ENCODE data around the gene ISYNA1.
A peak's percentile ranks its signal among the peaks of the same experiment; 100 is the strongest.
"Not testable (repeated sequence)": the region's sequence is repeated elsewhere in the genome, so short reads cannot be mapped to it uniquely, and the experiment has no call there.

ISYNA1 gene

GRCh38 chr19:18418029-18418482, 19.9 kb downstream of the ISYNA1 start:
- no peak for DNase-seq

- DNase-seq = peak; percentile 46 to 61
Measured at GRCh38 chr19:18417250-18418028, 20.5 kb downstream of the ISYNA1 start.

- DNase-seq = peak; percentile 86 to 91
Measured at GRCh38 chr19:18416778-18417249, 21.1 kb downstream of the ISYNA1 start.

- no peak for DNase-seq
Measured at GRCh38 chr19:18415178-18415867, 22.6 kb downstream of the ISYNA1 start.

GRCh38 chr19:18414504-18415177, 23.3 kb downstream of the ISYNA1 start:
- DNase-seq = no peak

GRCh38 chr19:18412610-18413239, 25.2 kb downstream of the ISYNA1 start:
- DNase-seq = no peak

GRCh38 chr19:18408053-18408476, 29.9 kb downstream of the ISYNA1 start:
- peak in 1 of 2 donors; percentile 64 for DNase-seq

- no peak for DNase-seq
Measured at GRCh38 chr19:18406749-18407148, 31.2 kb downstream of the ISYNA1 start.

GRCh38 chr19:18405754-18406153, 32.2 kb downstream of the ISYNA1 start:
- DNase-seq = not testable (repeated sequence)

GRCh38 chr19:18402455-18403248, 35.3 kb downstream of the ISYNA1 start:
- not testable (repeated sequence) for DNase-seq

GRCh38 chr19:18401580-18402112, 36.3 kb downstream of the ISYNA1 start:
- DNase-seq = peak; percentile 44 to 77

- DNase-seq = no peak
Measured at GRCh38 chr19:18399008-18399407, 38.9 kb downstream of the ISYNA1 start.

GRCh38 chr19:18397242-18398202, 40.4 kb downstream of the ISYNA1 start, which contains the start of gene LRRC25:
LRRC25 (minus strand) TSS chr19:18397622; CDS start chr19:18396963, 659 bp downstream.
- DNase-seq = peak; percentile 36 to 82

GRCh38 chr19:18396471-18397241, 41.3 kb downstream of the ISYNA1 start:
- no peak for DNase-seq

- peak in 1 of 2 donors; percentile 37 for DNase-seq
Measured at GRCh38 chr19:18393836-18394235, 44.1 kb downstream of the ISYNA1 start.

- no peak for DNase-seq
Measured at GRCh38 chr19:18392926-18393325, 45.0 kb downstream of the ISYNA1 start.

- peak; percentile 22 to 75 for DNase-seq
Measured at GRCh38 chr19:18392417-18392816, 45.5 kb downstream of the ISYNA1 start.

GRCh38 chr19:18391509-18392075, 46.3 kb downstream of the ISYNA1 start:
- no peak for DNase-seq
